ENCODE results near the gene ACER2.

The ACER2 gene

DNA sequence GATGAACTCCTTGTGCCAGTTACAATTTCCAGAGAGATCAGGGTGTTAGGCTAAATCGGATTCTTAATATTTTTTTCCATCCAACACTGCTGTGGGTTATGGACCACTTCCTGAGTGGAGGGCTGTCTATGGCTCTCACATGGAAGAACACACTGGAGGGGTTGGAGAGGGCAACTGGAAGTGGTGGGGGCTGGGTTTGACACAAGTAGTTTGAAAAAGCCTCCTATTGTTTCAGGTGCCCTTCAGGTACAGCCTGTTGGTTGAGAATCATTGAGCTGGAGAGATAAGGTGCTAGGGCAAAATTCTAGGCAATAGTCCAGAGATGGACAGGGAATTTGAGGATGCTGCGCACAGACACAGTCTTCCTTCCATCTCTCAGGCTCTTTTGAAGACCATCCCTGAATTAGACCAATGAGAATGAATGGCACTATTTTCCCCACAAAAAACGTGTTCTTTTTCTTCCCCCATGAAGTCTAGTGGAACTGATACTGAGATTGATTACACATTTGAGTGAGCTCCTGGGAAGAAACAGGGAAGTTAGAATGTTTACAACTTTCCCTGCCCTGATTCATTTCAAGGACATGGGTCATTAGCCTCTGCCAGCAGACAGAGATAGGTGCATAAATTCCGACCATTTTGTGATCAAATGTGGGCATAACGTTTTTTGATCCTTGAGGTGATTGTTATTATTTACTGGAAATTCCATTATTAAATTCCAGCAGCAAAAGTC lies 87.7 kb downstream of the ACER2 start:
- Mint-ChIP-seq H3K27me3 (ENCODE audit: low read depth) (no peaks in the 10 kb centered on the region), H3K36me3 (ENCODE audit: low read depth) (no peaks in the 10 kb centered on the region), H3K4me1 (ENCODE audit: low read depth) (peaks cover 14% of the 10 kb centered on the region), H3K27ac (no peak overlapping the region), H3K4me3 (no peak overlapping the region), H3K9me3 (no peaks in the 10 kb centered on the region)

DNA sequence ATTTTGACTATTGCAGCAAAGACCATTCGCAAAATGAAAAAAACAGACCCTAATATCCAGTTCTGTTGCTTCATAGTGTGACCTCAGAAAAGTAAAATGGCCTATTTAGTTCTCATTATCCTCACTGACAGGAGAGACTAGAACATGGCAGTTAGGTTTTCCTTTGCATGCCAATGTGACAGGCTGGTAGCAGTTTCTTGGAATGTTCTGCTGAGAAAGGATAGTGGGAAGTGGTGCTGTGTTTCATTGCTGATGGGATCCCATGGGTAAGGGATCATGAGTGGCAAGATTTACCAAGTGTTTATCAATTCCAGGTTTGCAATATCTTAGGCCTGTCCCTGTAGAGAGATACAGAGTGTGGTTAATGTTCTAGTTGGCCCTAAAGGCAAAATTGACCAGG lies 88.5 kb downstream of the ACER2 start:
- Mint-ChIP-seq H3K4me3 (no peak overlapping the region), H3K36me3 (ENCODE audit: low read depth) (no peaks in the 10 kb centered on the region), H3K27ac (no peak overlapping the region), H3K27me3 (ENCODE audit: low read depth) (peaks cover 6% of the 10 kb centered on the region), H3K9me3 (no peaks in the 10 kb centered on the region), H3K4me1 (ENCODE audit: low read depth) (peaks cover 14% of the 10 kb centered on the region)

DNA sequence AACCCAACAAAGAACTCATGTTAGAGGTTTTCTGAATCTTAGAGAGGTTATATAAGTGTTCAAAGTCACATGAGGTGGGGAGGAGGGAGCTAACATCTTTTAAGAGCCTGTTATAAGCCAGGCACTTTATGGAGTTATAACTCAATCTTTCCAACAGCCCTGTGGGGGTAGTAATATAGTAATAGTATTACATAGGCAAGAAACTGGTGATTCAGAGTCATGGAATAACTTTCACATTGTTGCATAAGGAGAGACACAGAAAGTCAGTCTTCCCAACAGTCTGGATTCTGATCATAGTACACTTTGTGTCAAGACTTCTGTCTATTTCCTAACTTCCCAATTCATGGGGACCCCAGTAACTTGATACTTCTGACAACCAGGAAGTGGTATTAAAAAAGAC lies 89.2 kb downstream of the ACER2 start:
- Mint-ChIP-seq H3K4me3 (no peak overlapping the region), H3K9me3 (no peaks in the 10 kb centered on the region), H3K27ac (no peak overlapping the region), H3K4me1 (ENCODE audit: low read depth) (peaks cover 10% of the 10 kb centered on the region), H3K36me3 (ENCODE audit: low read depth) (no peaks in the 10 kb centered on the region), H3K27me3 (ENCODE audit: low read depth) (peaks cover 7% of the 10 kb centered on the region)

All from T-helper 1 cell treated with Interleukin-12 subunit alpha and Interleukin-12 subunit beta and Interleukin-4 antibody, amounts not matched to agents 30 μg/mL and 1 μg/mL, for 36 hours (primary cell).